ENCODE results near the gene NT5C2. TPM values are rescaled to one million over a fixed set of nuclear protein-coding genes. Genes with fewer than 3 reads are reported as not detected.

NT5C2 gene
- total and polyA plus RNA-seq, 2 donors (not counting 1 experiment from before 2014, with no cell fraction given): 38.6 to 80.8 TPM

GRCh38 chr10:103147645-103148044 lies 45.4 kb downstream of the NT5C2 start:
- no peak overlapping the region for H3K27ac Mint-ChIP-seq
- no peaks in the 10 kb centered on the region for H3K4me1 ChIP-seq (ENCODE audit: control insufficient read depth in 2 of 2, insufficient read depth in 2 of 2, low read length in 2 of 2)
- WGBS (ENCODE audit: insufficient coverage): 100% methylated on average over 1 of the region's 4 CpGs
- no peak for ATAC-seq (ENCODE audit: low read depth)
- TF ChIP-seq EZH2 (IDR thresholded peaks at IDR 0.05; ENCODE audit: borderline replicate concordance, insufficient read depth, low read depth, low read length, poor library complexity, severe bottlenecking) (no peak), CTCF (IDR thresholded peaks at IDR 0.05) (no peak)
- no peaks in the 10 kb centered on the region for H3K4me1 Mint-ChIP-seq
- no peak overlapping the region for H3K27ac ChIP-seq (ENCODE audit: low read length in 2 of 2)
- H3K9ac ChIP-seq (ENCODE audit: low read length): no peak overlapping the region
- no peaks in the 10 kb centered on the region for H3K27me3 ChIP-seq (replicated peaks in 1 of 4; ENCODE audit: control extremely low read depth in 1 of 4, control insufficient read depth in 3 of 4, insufficient read depth in 4 of 4, low read length in 3 of 4)
- peaks cover 14% of the 10 kb centered on the region for H3K79me2 ChIP-seq (ENCODE audit: control insufficient read depth, insufficient read depth, low read length)
- ChIA-PET POLR2A (no interaction called here), CTCF (no interaction called here)
- DNase-seq: no peak
- no peaks in the 10 kb centered on the region for H4K20me1 ChIP-seq (ENCODE audit: control insufficient read depth, insufficient read depth, low read length, poor library complexity, severe bottlenecking)
- no peak overlapping the region for H3K4me3 Mint-ChIP-seq
- intact Hi-C loops (cut with micrococcal nuclease): no loop called here
- peaks cover 3% of the 10 kb centered on the region in 2 experiments for H3K36me3 ChIP-seq (replicated peaks in 1 of 2; ENCODE audit: control extremely low read depth in 1 of 2, control insufficient read depth in 1 of 2, extremely low read depth in 1 of 2, insufficient read depth in 2 of 2, low read length in 1 of 2)
- no peaks in the 10 kb centered on the region for H3K9me3 Mint-ChIP-seq (ENCODE audit: insufficient read depth)
- no peak overlapping the region for H3K4me3 ChIP-seq (ENCODE audit: control extremely low read depth in 1 of 5, extremely low read depth in 1 of 5, insufficient read depth in 1 of 5, low read depth in 2 of 5, low read length in 4 of 5)
- no peak overlapping the region for H3K4me2 ChIP-seq (replicated peaks; ENCODE audit: low read depth, low read length, poor library complexity, severe bottlenecking)
- no peak overlapping the region for H2AFZ ChIP-seq (ENCODE audit: insufficient read depth, low read depth, low read length, poor library complexity, severe bottlenecking)
- H3K27me3 Mint-ChIP-seq: no peaks in the 10 kb centered on the region
- H3K9me3 ChIP-seq (ENCODE audit: control extremely low read depth in 1 of 3, control insufficient read depth in 2 of 3, insufficient read depth in 1 of 3, low read length in 2 of 3): no peaks in the 10 kb centered on the region

- POLR2A ChIA-PET: no interaction called here
These were observed 47.1 kb downstream of the NT5C2 start for GRCh38 chr10:103145860-103146466.

More at GRCh38 chr10:103145860-103146466, 47.1 kb downstream of the NT5C2 start:
- H3K27ac Mint-ChIP-seq: no peak overlapping the region
- H3K9ac ChIP-seq (ENCODE audit: low read length): no peak overlapping the region
- DNase-seq: no peak
- no peaks in the 10 kb centered on the region for H3K9me3 ChIP-seq (ENCODE audit: control extremely low read depth in 1 of 3, control insufficient read depth in 2 of 3, insufficient read depth in 1 of 3, low read length in 2 of 3)
- H3K36me3 ChIP-seq (replicated peaks in 1 of 2; ENCODE audit: control extremely low read depth in 1 of 2, control insufficient read depth in 1 of 2, extremely low read depth in 1 of 2, insufficient read depth in 2 of 2, low read length in 1 of 2): peaks cover 3% of the 10 kb centered on the region in 2 experiments
- H3K4me3 ChIP-seq (ENCODE audit: control extremely low read depth in 1 of 5, extremely low read depth in 1 of 5, insufficient read depth in 1 of 5, low read depth in 2 of 5, low read length in 4 of 5): no peak overlapping the region
- H3K27me3 Mint-ChIP-seq: no peaks in the 10 kb centered on the region
- TF ChIP-seq CTCF (IDR thresholded peaks at IDR 0.05) (no peak), EZH2 (IDR thresholded peaks at IDR 0.05; ENCODE audit: borderline replicate concordance, insufficient read depth, low read depth, low read length, poor library complexity, severe bottlenecking) (no peak)
- no peak overlapping the region for H3K27ac ChIP-seq (ENCODE audit: low read length in 2 of 2)
- H3K4me3 Mint-ChIP-seq: no peak overlapping the region
- no peak overlapping the region for H3K4me2 ChIP-seq (replicated peaks; ENCODE audit: low read depth, low read length, poor library complexity, severe bottlenecking)
- no peaks in the 10 kb centered on the region for H4K20me1 ChIP-seq (ENCODE audit: control insufficient read depth, insufficient read depth, low read length, poor library complexity, severe bottlenecking)
- no peaks in the 10 kb centered on the region for H3K4me1 ChIP-seq (ENCODE audit: control insufficient read depth in 2 of 2, insufficient read depth in 2 of 2, low read length in 2 of 2)
- CTCF ChIA-PET: no interaction called here
- WGBS (ENCODE audit: insufficient coverage): 100% methylated on average over 1 of the region's 3 CpGs
- H2AFZ ChIP-seq (ENCODE audit: insufficient read depth, low read depth, low read length, poor library complexity, severe bottlenecking): no peak overlapping the region
- intact Hi-C loops (cut with micrococcal nuclease): no loop called here
- H3K79me2 ChIP-seq (ENCODE audit: control insufficient read depth, insufficient read depth, low read length): peaks cover 19% of the 10 kb centered on the region
- no peaks in the 10 kb centered on the region for H3K9me3 Mint-ChIP-seq (ENCODE audit: insufficient read depth)
- ATAC-seq (ENCODE audit: low read depth): no peak
- no peaks in the 10 kb centered on the region for H3K27me3 ChIP-seq (replicated peaks in 1 of 4; ENCODE audit: control extremely low read depth in 1 of 4, control insufficient read depth in 3 of 4, insufficient read depth in 4 of 4, low read length in 3 of 4)
- no peaks in the 10 kb centered on the region for H3K4me1 Mint-ChIP-seq

Data from B cell (primary cell).